SW 1271 (cell line): ENCODE results near the gene MED27.
A peak's percentile ranks its signal among the peaks of the same experiment; 100 is the strongest.
"Not testable (repeated sequence)": the region's sequence is repeated elsewhere in the genome, so short reads cannot be mapped to it uniquely, and the experiment has no call there.

Experiments
- DNase-seq, 2 experiments: peaks; one replicate each; lab custom pipeline; 2025; lab: John Stamatoyannopoulos, UW

The MED27 gene

GRCh38 chr9:131963072-131964030 lies 116.3 kb downstream of the MED27 start:
- DNase-seq = no peak

GRCh38 chr9:131961496-131961880 lies 118.2 kb downstream of the MED27 start:
- no peak for DNase-seq

- DNase-seq = no peak
Observed at GRCh38 chr9:131960851-131961495, 118.7 kb downstream of the MED27 start.

- no peak for DNase-seq
Observed at GRCh38 chr9:131960311-131960710, 119.4 kb downstream of the MED27 start.

GRCh38 chr9:131959887-131960286 lies 119.8 kb downstream of the MED27 start:
- no peak for DNase-seq

- no peak for DNase-seq
Observed at GRCh38 chr9:131959056-131959455, 120.6 kb downstream of the MED27 start.

GRCh38 chr9:131954299-131954698 lies 125.4 kb downstream of the MED27 start:
- DNase-seq = peak in 1 of 2 experiments; percentile 14

- no peak for DNase-seq
Observed at GRCh38 chr9:131951905-131952304, 127.8 kb downstream of the MED27 start.

GRCh38 chr9:131951155-131951554 lies 128.5 kb downstream of the MED27 start:
- DNase-seq = no peak

- no peak for DNase-seq
Observed at GRCh38 chr9:131950487-131950886, 129.2 kb downstream of the MED27 start.

GRCh38 chr9:131946180-131946579 lies 133.5 kb downstream of the MED27 start:
- DNase-seq = no peak

- no peak for DNase-seq
Observed at GRCh38 chr9:131943351-131943841, 136.3 kb downstream of the MED27 start.

- DNase-seq = no peak
Observed at GRCh38 chr9:131942146-131942720, 137.4 kb downstream of the MED27 start.

GRCh38 chr9:131937451-131937850 lies 142.2 kb downstream of the MED27 start:
- no peak for DNase-seq

GRCh38 chr9:131936929-131937328 lies 142.7 kb downstream of the MED27 start:
- DNase-seq = no peak

- no peak for DNase-seq
Observed at GRCh38 chr9:131934673-131935072, 145.0 kb downstream of the MED27 start.

GRCh38 chr9:131927091-131927490 lies 152.6 kb downstream of the MED27 start:
- DNase-seq = no peak

- DNase-seq = no peak
Observed at GRCh38 chr9:131926360-131926922, 153.2 kb downstream of the MED27 start.

GRCh38 chr9:131925677-131926177 lies 153.9 kb downstream of the MED27 start:
- DNase-seq = no peak

- DNase-seq = no peak
Observed at GRCh38 chr9:131923766-131924165, 155.9 kb downstream of the MED27 start.

- DNase-seq = no peak
Observed at GRCh38 chr9:131923132-131923671, 156.5 kb downstream of the MED27 start.

- not testable (repeated sequence) for DNase-seq
Observed at GRCh38 chr9:131921635-131922034, 158.0 kb downstream of the MED27 start.
